Peyer's patch (tissue), 4 donors: Measurements from ENCODE around the gene SORBS1. TPM values are rescaled to one million over a fixed set of nuclear protein-coding genes. Genes with fewer than 3 reads are reported as not detected.
A peak's percentile ranks its signal among the peaks of the same experiment; 100 is the strongest.

Experiments used
- DNase-seq, 3 donors: peaks; one replicate each; pipeline ENCODE4 v3.0.0-alpha.2; 2017 to 2019
- H3K27ac ChIP-seq, 4 donors: fragments of 200-600 bp; sonication (generic); one replicate each; pipeline ENCODE4 v1.5.1; 2016 to 2019
- H3K27me3 ChIP-seq, 2 donors: fragments of 200-600 bp; sonication (generic); one replicate each; pipeline ENCODE4 v1.5.1; 2019
- H3K36me3 ChIP-seq, 3 donors: fragments of 200-600 bp; sonication (generic); one replicate each; pipeline ENCODE4 v1.5.1; 2016 to 2019
- H3K4me1 ChIP-seq, 4 donors: fragments of 200-600 bp; sonication (generic); one replicate each; pipeline ENCODE4 v1.5.1; 2016 to 2019
- H3K4me3 ChIP-seq, 4 donors: fragments of 200-600 bp; sonication (generic); 1 replicate in 3 of 4; 2 replicates in 1 of 4; pipeline ENCODE4 v1.5.1; 2016 to 2019; ENCODE audit warnings: mild to moderate bottlenecking in 1 of 4
- H3K9me3 ChIP-seq, 4 donors: fragments of 200-600 bp; sonication (generic); one replicate each; pipeline ENCODE4 v1.5.1; 2016 to 2019; ENCODE audit warnings: mild to moderate bottlenecking in 1 of 4
- CTCF ChIP-seq, 6 experiments: fragments of 450-650 bp in 4 of 6; fragments of 200-600 bp in 2 of 6; sonication (generic) in 1 of 6; IDR thresholded peaks; one replicate each; pipeline ENCODE4 v1.5.1; 2017 to 2019; ENCODE audit warnings: antibody characterized with exemption in 6 of 6, mild to moderate bottlenecking in 3 of 6, moderate library complexity in 1 of 6
- POLR2A ChIP-seq, 2 donors: fragments of 450-650 bp; IDR thresholded peaks; one replicate each; pipeline ENCODE4 v1.5.1; 2017; ENCODE audit warnings: antibody characterized with exemption in 2 of 2, mild to moderate bottlenecking in 2 of 2, moderate library complexity in 2 of 2
- total RNA-seq, 4 donors: library from RNA; depleted of rRNA; stranded (reverse); fragments of >200 nt; gene quantifications; one replicate each; pipeline ENCODE4 v1.1.0, GENCODE V29; 2016

Gene SORBS1
- total RNA-seq, 4 donors from 2014 or later: 34.3 to 57.1 (median 48.7) TPM

- Histone ChIP-seq H3K4me3 (peak overlapping the region; percentile 79 to 94 (median 86)), H3K36me3 (no peaks in the 10 kb centered on the region), H3K27ac (peak overlapping the region; percentile 91 to 99 (median 96)), H3K27me3 (no peaks in the 10 kb centered on the region), H3K9me3 (no peaks in the 10 kb centered on the region), H3K4me1 (peaks cover 0 to 53% (median 15%) of the 10 kb centered on the region in 4 donors)
- peak in 2 of 3 donors; percentile 69 to 74 for DNase-seq
- TF ChIP-seq CTCF (IDR thresholded peaks at IDR 0.05) (peak in 4 of 6 experiments; percentile 20 to 57 (median 51)), POLR2A (IDR thresholded peaks at IDR 0.05) (peak; percentile 47 to 66)
Measured at GRCh38 chr10:95289003-95289920, 271.9 kb downstream of the SORBS1 start.

DNA sequence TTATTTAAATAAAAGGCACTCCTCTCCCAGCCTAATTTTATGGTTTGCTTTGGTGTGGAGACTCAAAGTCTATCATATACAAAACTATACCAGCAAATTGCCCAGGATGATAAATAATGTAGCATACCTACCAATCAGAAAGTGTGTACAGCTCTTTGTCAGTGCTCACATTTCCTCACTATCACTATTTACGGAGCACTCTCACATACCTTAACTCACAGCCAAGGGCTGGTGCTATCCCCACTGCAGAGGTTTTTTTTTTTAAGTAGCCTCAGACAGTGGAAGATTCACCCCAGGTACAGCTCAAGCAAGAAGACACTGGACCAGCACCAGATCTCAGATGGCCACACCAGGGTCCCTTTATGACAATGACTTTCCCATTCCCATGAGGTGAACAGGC, 272.9 kb downstream of the SORBS1 start:
- H3K9me3 ChIP-seq: no peaks in the 10 kb centered on the region
- no peaks in the 10 kb centered on the region for H3K27me3 ChIP-seq
- H3K36me3 ChIP-seq: no peaks in the 10 kb centered on the region
- TF ChIP-seq POLR2A (IDR thresholded peaks at IDR 0.05): no peak
- TF ChIP-seq CTCF (IDR thresholded peaks at IDR 0.05): no peak
- H3K4me1 ChIP-seq: peaks cover 0 to 53% (median 14%) of the 10 kb centered on the region in 4 donors
- DNase-seq: no peak
- H3K4me3 ChIP-seq: peak overlapping the region in 2 of 4 donors; percentile 83 to 89
- H3K27ac ChIP-seq: peak overlapping the region in 3 of 4 donors; percentile 21 to 98 (median 95)

GRCh38 chr10:95287281-95287680, 273.9 kb downstream of the SORBS1 start:
- Histone ChIP-seq H3K4me1 (peaks cover 0 to 53% (median 11%) of the 10 kb centered on the region in 4 donors), H3K4me3 (peak overlapping the region in 2 of 4 donors; percentile 27 to 83), H3K9me3 (no peaks in the 10 kb centered on the region), H3K27ac (peak overlapping the region; percentile 13 to 98 (median 48)), H3K27me3 (no peaks in the 10 kb centered on the region), H3K36me3 (no peaks in the 10 kb centered on the region)
- TF ChIP-seq CTCF (IDR thresholded peaks at IDR 0.05): no peak
- TF ChIP-seq POLR2A (IDR thresholded peaks at IDR 0.05): no peak
- no peak for DNase-seq

GRCh38 chr10:95286707-95287106, 274.5 kb downstream of the SORBS1 start:
- Histone ChIP-seq H3K27me3 (no peaks in the 10 kb centered on the region), H3K27ac (peak overlapping the region in 3 of 4 donors; percentile 13 to 98 (median 74)), H3K9me3 (no peaks in the 10 kb centered on the region), H3K4me3 (peak overlapping the region in 2 of 4 donors; percentile 27 to 83), H3K36me3 (no peaks in the 10 kb centered on the region), H3K4me1 (peaks cover 0 to 58% (median 8%) of the 10 kb centered on the region in 4 donors)
- no peak for TF ChIP-seq POLR2A (IDR thresholded peaks at IDR 0.05)
- TF ChIP-seq CTCF (IDR thresholded peaks at IDR 0.05): no peak
- DNase-seq: no peak

DNA sequence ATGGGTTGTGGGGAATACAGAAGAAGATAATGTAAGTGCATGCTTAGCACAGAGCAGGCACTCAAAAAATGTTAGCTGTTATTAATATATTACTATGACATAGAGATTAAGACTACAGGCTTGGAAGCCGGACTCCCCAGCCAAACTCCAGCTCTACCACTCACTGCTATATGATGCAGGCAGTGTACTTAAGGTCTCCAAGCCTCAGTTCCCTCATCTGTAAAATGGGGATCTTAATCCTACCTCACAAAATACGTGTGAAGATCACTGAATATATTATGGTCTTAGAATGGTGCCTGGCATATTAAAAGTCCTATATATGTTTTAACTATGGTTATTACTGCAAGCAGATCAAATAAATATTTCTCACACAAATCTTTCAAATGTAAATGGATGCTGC, 275.6 kb downstream of the SORBS1 start:
- peaks cover 0 to 65% (median 7%) of the 10 kb centered on the region in 4 donors for H3K4me1 ChIP-seq
- H3K36me3 ChIP-seq: no peaks in the 10 kb centered on the region
- TF ChIP-seq POLR2A (IDR thresholded peaks at IDR 0.05) (no peak), CTCF (IDR thresholded peaks at IDR 0.05) (no peak)
- no peak for DNase-seq
- no peaks in the 10 kb centered on the region for H3K9me3 ChIP-seq
- peak overlapping the region in 2 of 4 donors; percentile 60 to 98 for H3K27ac ChIP-seq
- no peaks in the 10 kb centered on the region for H3K27me3 ChIP-seq
- no peak overlapping the region for H3K4me3 ChIP-seq
